ENCODE measurements around the gene CNPY4.

- TF ChIP-seq CTCF (conservative IDR thresholded peaks at IDR 0.05; ENCODE audit: low read length) (no peak), EZH2phosphoT487 (IDR thresholded peaks at IDR 0.05; ENCODE audit: borderline replicate concordance, low read depth, low read length) (no peak)
Observed at GRCh38 chr7:100174582-100174981, 55.1 kb downstream of the CNPY4 start.

Measured in OCI-LY7 (cell line).